HG03460 (cell line): Measurements from ENCODE around the gene ZG16.
"Not testable (repeated sequence)": the region's sequence is repeated elsewhere in the genome, so short reads cannot be mapped to it uniquely, and the experiment has no call there.

Experiments
- ATAC-seq: cut with Tn5 transposase; IDR thresholded peaks from one replicate; pipeline ENCODE4 v1.9.1; 2021; ENCODE audit not compliant: unreplicated experiment

Gene ZG16

GRCh38 chr16:29747947-29748759, 29.9 kb upstream of the ZG16 start:
- ATAC-seq, result no peak

- not testable (repeated sequence) for ATAC-seq
Measured at GRCh38 chr16:29748760-29749149, 29.3 kb upstream of the ZG16 start.

- no peak for ATAC-seq
Measured at GRCh38 chr16:29753516-29753915, 24.5 kb upstream of the ZG16 start.

- no peak for ATAC-seq
Measured at GRCh38 chr16:29756654-29757053, 21.4 kb upstream of the ZG16 start.

- not testable (repeated sequence) for ATAC-seq
Measured at GRCh38 chr16:29757086-29757485, 21.0 kb upstream of the ZG16 start.

GRCh38 chr16:29757950-29758466, 20.0 kb upstream of the ZG16 start:
- no peak for ATAC-seq

- no peak for ATAC-seq
Measured at GRCh38 chr16:29760567-29761279, 17.3 kb upstream of the ZG16 start.

GRCh38 chr16:29761280-29761651, 16.8 kb upstream of the ZG16 start:
- not testable (repeated sequence) for ATAC-seq

GRCh38 chr16:29761882-29762281, 16.2 kb upstream of the ZG16 start:
- ATAC-seq, result no peak

GRCh38 chr16:29763326-29763725, 14.7 kb upstream of the ZG16 start:
- no peak for ATAC-seq

- no peak for ATAC-seq
Measured at GRCh38 chr16:29765167-29766032, 12.7 kb upstream of the ZG16 start.

- no peak for ATAC-seq
Measured at GRCh38 chr16:29766571-29766970, 11.5 kb upstream of the ZG16 start.

GRCh38 chr16:29767062-29767461, 11.0 kb upstream of the ZG16 start:
- ATAC-seq, result no peak

- ATAC-seq, result no peak
Measured at GRCh38 chr16:29769507-29769906, 8.5 kb upstream of the ZG16 start.

- ATAC-seq, result no peak
Measured at GRCh38 chr16:29770250-29770929, 7.7 kb upstream of the ZG16 start.

GRCh38 chr16:29772330-29772729, 5.7 kb upstream of the ZG16 start:
- not testable (repeated sequence) for ATAC-seq

- ATAC-seq, result no peak
Measured at GRCh38 chr16:29774730-29775129, 3.3 kb upstream of the ZG16 start.

GRCh38 chr16:29775742-29776408, 2.2 kb upstream of the ZG16 start:
- ATAC-seq, result no peak

GRCh38 chr16:29779474-29779873, 1.4 kb downstream of the ZG16 start:
- ATAC-seq, result no peak
